Activated naive CD8-positive, alpha-beta T cell treated with anti-CD3 and anti-CD28 coated beads, Interleukin-2, amount 10 ng/mL, durations not matched to agents 7 days and 5 days (primary cell): ENCODE data around the gene PCSK7. TPM values are rescaled to one million over a fixed set of nuclear protein-coding genes. Genes with fewer than 3 reads are reported as not detected.

Experiments
- ATAC-seq: fragments of 150-1000 bp; cut with Tn5 transposase; one replicate; pipeline ENCODE4 v1.10.0; 2021; ENCODE audit warnings: low read depth, moderate library complexity
- POLR2A ChIA-PET: fragments of 350-600 bp; sonication (Branson Sonifier 250); formaldehyde crosslinking; loops from one replicate; lab custom pipeline; 2021; ENCODE audit warnings: antibody characterized with exemption; lab: Charles Lee
- DNase-seq: peaks from one replicate; pipeline ENCODE4 v3.0.0; 2021
- H3K27ac Mint-ChIP-seq: one replicate; pipeline ENCODE4 v1.8.0; 2022; ENCODE audit warnings: mild to moderate bottlenecking, mixed read lengths
- H3K27me3 Mint-ChIP-seq: one replicate; pipeline ENCODE4 v1.8.0; 2022; ENCODE audit warnings: mild to moderate bottlenecking, moderate library complexity, mixed read lengths
- H3K36me3 Mint-ChIP-seq: one replicate; pipeline ENCODE4 v1.8.0; 2021; ENCODE audit warnings: mild to moderate bottlenecking, mixed read lengths
- H3K4me1 Mint-ChIP-seq: one replicate; pipeline ENCODE4 v1.8.0; 2021; ENCODE audit warnings: mixed read lengths
- H3K4me3 Mint-ChIP-seq: one replicate; pipeline ENCODE4 v1.8.0; 2022; ENCODE audit warnings: mild to moderate bottlenecking, moderate library complexity, mixed read lengths
- H3K9me3 Mint-ChIP-seq: one replicate; pipeline ENCODE4 v1.8.0; 2021; ENCODE audit warnings: mixed read lengths
- total RNA-seq, 2 experiments: library from RNA; stranded (reverse); gene quantifications; one replicate each; pipeline ENCODE4 v1.2.3, GENCODE V29; 2021

The PCSK7 gene
- total RNA-seq, 2 experiments from 2014 or later, result 191 to 195 TPM

GRCh38 chr11:117255966-117256365, 24.1 kb upstream of the PCSK7 start:
- DNase-seq (no peak), ATAC-seq (no peak)
- Mint-ChIP-seq H3K9me3 (no peaks in the 10 kb centered on the region), H3K27me3 (no peaks in the 10 kb centered on the region), H3K4me3 (no peak overlapping the region), H3K27ac (no peak overlapping the region), H3K4me1 (peaks cover 11% of the 10 kb centered on the region), H3K36me3 (peaks cover 17% of the 10 kb centered on the region)
- POLR2A ChIA-PET, result no interaction called here

- H3K36me3 Mint-ChIP-seq, result peaks cover 15% of the 10 kb centered on the region
- no peak overlapping the region for H3K27ac Mint-ChIP-seq
- H3K4me3 Mint-ChIP-seq, result no peak overlapping the region
- POLR2A ChIA-PET, result no interaction called here
- H3K9me3 Mint-ChIP-seq, result no peaks in the 10 kb centered on the region
- DNase-seq (no peak), ATAC-seq (no peak)
- no peaks in the 10 kb centered on the region for H3K27me3 Mint-ChIP-seq
- H3K4me1 Mint-ChIP-seq, result peaks cover 9% of the 10 kb centered on the region
These were observed 19.6 kb upstream of the PCSK7 start for GRCh38 chr11:117251506-117251905.

GRCh38 chr11:117249571-117249970, 17.7 kb upstream of the PCSK7 start:
- ATAC-seq (no peak), DNase-seq (no peak)
- peaks cover 5% of the 10 kb centered on the region for H3K4me1 Mint-ChIP-seq
- H3K9me3 Mint-ChIP-seq, result no peaks in the 10 kb centered on the region
- no peak overlapping the region for H3K27ac Mint-ChIP-seq
- H3K4me3 Mint-ChIP-seq, result no peak overlapping the region
- H3K36me3 Mint-ChIP-seq, result peaks cover 16% of the 10 kb centered on the region
- POLR2A ChIA-PET, result no interaction called here
- H3K27me3 Mint-ChIP-seq, result no peaks in the 10 kb centered on the region

GRCh38 chr11:117248341-117248740, 16.5 kb upstream of the PCSK7 start:
- Mint-ChIP-seq H3K27ac (no peak overlapping the region), H3K4me1 (peaks cover 5% of the 10 kb centered on the region), H3K4me3 (no peak overlapping the region), H3K27me3 (no peaks in the 10 kb centered on the region), H3K9me3 (no peaks in the 10 kb centered on the region), H3K36me3 (peaks cover 16% of the 10 kb centered on the region)
- POLR2A ChIA-PET, result interaction anchor here (1.2 kb wide), 1 partner anchor 16 kb away, joined by 5 read pairs; the partner anchor contains the start of genes PCSK7 and RNF214
- DNase-seq, result no peak
- no peak for ATAC-seq

GRCh38 chr11:117239295-117239694, 7.4 kb upstream of the PCSK7 start:
- H3K4me1 Mint-ChIP-seq, result peaks cover 1% of the 10 kb centered on the region
- peaks cover 10% of the 10 kb centered on the region for H3K36me3 Mint-ChIP-seq
- H3K9me3 Mint-ChIP-seq, result no peaks in the 10 kb centered on the region
- no peaks in the 10 kb centered on the region for H3K27me3 Mint-ChIP-seq
- POLR2A ChIA-PET, result no interaction called here
- ATAC-seq, result no peak
- no peak overlapping the region for H3K4me3 Mint-ChIP-seq
- DNase-seq, result no peak
- H3K27ac Mint-ChIP-seq, result no peak overlapping the region

- H3K36me3 Mint-ChIP-seq, result peaks cover 8% of the 10 kb centered on the region
- no peaks in the 10 kb centered on the region for H3K27me3 Mint-ChIP-seq
- DNase-seq (no peak), ATAC-seq (no peak)
- no peak overlapping the region for H3K4me3 Mint-ChIP-seq
- POLR2A ChIA-PET, result no interaction called here
- H3K9me3 Mint-ChIP-seq, result no peaks in the 10 kb centered on the region
- peaks cover 12% of the 10 kb centered on the region for H3K4me1 Mint-ChIP-seq
- H3K27ac Mint-ChIP-seq, result no peak overlapping the region
These were observed 6.3 kb upstream of the PCSK7 start for GRCh38 chr11:117238221-117238620.

GRCh38 chr11:117232911-117233409, 1.1 kb upstream of the PCSK7 start:
- peaks cover 36% of the 10 kb centered on the region for H3K4me1 Mint-ChIP-seq
- H3K4me3 Mint-ChIP-seq, result peak overlapping the region; percentile 93
- H3K27ac Mint-ChIP-seq, result peak overlapping the region; percentile 89
- peaks cover 17% of the 10 kb centered on the region for H3K36me3 Mint-ChIP-seq
- H3K27me3 Mint-ChIP-seq, result no peaks in the 10 kb centered on the region
- POLR2A ChIA-PET, result interaction anchor here (1.1 to 2.4 kb wide), 4 partner anchors 15 to 100 kb away, joined by 4 to 8 read pairs (median 6); partner anchors contain the start of gene CEP164
- peak; percentile 3 for ATAC-seq
- no peaks in the 10 kb centered on the region for H3K9me3 Mint-ChIP-seq
- DNase-seq, result peak; percentile 58

- Mint-ChIP-seq H3K36me3 (peaks cover 20% of the 10 kb centered on the region), H3K27ac (peak within 1 kb of the TSS; percentile 100), H3K4me1 (peaks cover 36% of the 10 kb centered on the region), H3K27me3 (no peaks in the 10 kb centered on the region), H3K4me3 (peak within 1 kb of the TSS; percentile 100), H3K9me3 (no peaks in the 10 kb centered on the region)
- DNase-seq (peak; percentile 87), ATAC-seq (peak; percentile 73)
- POLR2A ChIA-PET, result interaction anchor here (1.0 to 2.4 kb wide), 7 partner anchors 10 to 379 kb away, joined by 3 to 15 read pairs (median 5); partner anchors contain the start of genes CEP164 and PAFAH1B2
These were observed 412 bp upstream of the PCSK7 start, which contains the start of gene RNF214 for GRCh38 chr11:117232092-117232878. RNF214 (plus strand) TSS chr11:117232671; CDS start chr11:117234273, 1,602 bp downstream.

- POLR2A ChIA-PET, result interaction anchor here (0.7 to 2.4 kb wide), 12 partner anchors 9 to 785 kb away, joined by 3 to 16 read pairs (median 4); partner anchors contain the start of genes CEP164, PAFAH1B2, SIDT2 and SIK3
- peak; percentile 7 for ATAC-seq
- no peak for DNase-seq
- H3K36me3 Mint-ChIP-seq, result peaks cover 22% of the 10 kb centered on the region
- H3K4me3 Mint-ChIP-seq, result peak overlapping the region; percentile 96
- H3K4me1 Mint-ChIP-seq, result peaks cover 42% of the 10 kb centered on the region
- H3K27ac Mint-ChIP-seq, result peak overlapping the region; percentile 96
- no peaks in the 10 kb centered on the region for H3K9me3 Mint-ChIP-seq
- H3K27me3 Mint-ChIP-seq, result no peaks in the 10 kb centered on the region
These were observed 653 bp downstream of the PCSK7 start for GRCh38 chr11:117230999-117231841.

- POLR2A ChIA-PET, result interaction anchor here (0.7 to 2.4 kb wide), 7 partner anchors 10 to 785 kb away, joined by 3 to 16 read pairs (median 3); partner anchors contain the start of genes PAFAH1B2, SIDT2, SIK3 and ZPR1
- H3K4me1 Mint-ChIP-seq, result peaks cover 42% of the 10 kb centered on the region
- peak; percentile 44 for ATAC-seq
- H3K4me3 Mint-ChIP-seq, result peak overlapping the region; percentile 96
- H3K27me3 Mint-ChIP-seq, result no peaks in the 10 kb centered on the region
- peak overlapping the region; percentile 96 for H3K27ac Mint-ChIP-seq
- H3K36me3 Mint-ChIP-seq, result peaks cover 23% of the 10 kb centered on the region
- DNase-seq, result peak; percentile 52
- no peaks in the 10 kb centered on the region for H3K9me3 Mint-ChIP-seq
These were observed 1.4 kb downstream of the PCSK7 start for GRCh38 chr11:117230286-117230961.

- H3K4me3 Mint-ChIP-seq, result peak overlapping the region; percentile 96
- H3K36me3 Mint-ChIP-seq, result peaks cover 23% of the 10 kb centered on the region
- peaks cover 42% of the 10 kb centered on the region for H3K4me1 Mint-ChIP-seq
- no peaks in the 10 kb centered on the region for H3K9me3 Mint-ChIP-seq
- ATAC-seq (peak; percentile 0), DNase-seq (no peak)
- POLR2A ChIA-PET, result interaction anchor here (0.6 to 2.4 kb wide), 6 partner anchors 9 to 300 kb away, joined by 3 to 16 read pairs (median 4); partner anchors contain the start of genes PAFAH1B2, SIDT2 and SIK3
- H3K27me3 Mint-ChIP-seq, result no peaks in the 10 kb centered on the region
- H3K27ac Mint-ChIP-seq, result peak overlapping the region; percentile 96
These were observed 2.0 kb downstream of the PCSK7 start for GRCh38 chr11:117229931-117230285.

GRCh38 chr11:117229411-117229810, 2.5 kb downstream of the PCSK7 start:
- Mint-ChIP-seq H3K36me3 (peaks cover 27% of the 10 kb centered on the region), H3K4me3 (peak overlapping the region; percentile 96), H3K27me3 (no peaks in the 10 kb centered on the region), H3K9me3 (no peaks in the 10 kb centered on the region), H3K27ac (peak overlapping the region; percentile 96), H3K4me1 (peaks cover 42% of the 10 kb centered on the region)
- no peak for ATAC-seq
- DNase-seq, result no peak
- POLR2A ChIA-PET, result interaction anchor here (0.6 to 1.6 kb wide), 3 partner anchors 17 to 299 kb away, joined by 3 to 16 read pairs (median 4); partner anchors contain the start of gene SIDT2
